MM.1S (cell line): ENCODE results near the gene TMEM204.

Experiments
- DNase-seq: peaks from one replicate; pipeline ENCODE4 v3.0.0-alpha.2; 2015
- H2AFZ ChIP-seq: fragments of 300-600 bp; sonication (generic); 2 replicates; pipeline ENCODE4 v1.6.0; 2016; ENCODE audit warnings: antibody characterized with exemption, low read length
- H3F3A ChIP-seq: fragments of 300-600 bp; sonication (generic); 2 replicates; pipeline ENCODE4 v1.6.1; 2016; ENCODE audit warnings: mild to moderate bottlenecking, antibody characterized with exemption, low read length, moderate library complexity, mixed read lengths; ENCODE audit not compliant: insufficient read depth
- H3K27ac ChIP-seq: fragments of 300-600 bp; sonication (generic); 2 replicates; pipeline ENCODE4 v1.5.1; 2016; ENCODE audit warnings: mild to moderate bottlenecking, low read length
- H3K27me3 ChIP-seq: fragments of 300-600 bp; sonication (generic); replicated peaks from 2 replicates; pipeline ENCODE4 v1.6.0; 2016; ENCODE audit warnings: low read length; ENCODE audit not compliant: insufficient read depth
- H3K36me3 ChIP-seq: fragments of 300-600 bp; sonication (generic); replicated peaks from 2 replicates; pipeline ENCODE4 v1.6.1; 2016; ENCODE audit warnings: mild to moderate bottlenecking, low read length, mixed read lengths; ENCODE audit not compliant: insufficient read depth
- H3K4me1 ChIP-seq: fragments of 300-600 bp; sonication (generic); 2 replicates; pipeline ENCODE4 v1.6.1; 2016; ENCODE audit warnings: low read length, mixed read lengths
- H3K4me2 ChIP-seq: fragments of 300-600 bp; sonication (generic); 2 replicates; pipeline ENCODE4 v1.6.0; 2016; ENCODE audit warnings: low read depth, low read length
- H3K4me3 ChIP-seq: fragments of 300-600 bp; sonication (generic); 2 replicates; pipeline ENCODE4 v1.5.1; 2016; ENCODE audit warnings: low read length, mixed read lengths
- H3K79me2 ChIP-seq: fragments of 300-600 bp; sonication (generic); 2 replicates; pipeline ENCODE4 v1.6.1; 2016; ENCODE audit warnings: mixed run types, low read length, mixed read lengths
- H3K9ac ChIP-seq: fragments of 300-600 bp; sonication (generic); 2 replicates; pipeline ENCODE4 v1.6.1; 2016; ENCODE audit warnings: low read length, mixed read lengths
- H3K9me2 ChIP-seq: fragments of 300-600 bp; sonication (generic); replicated peaks from 2 replicates; pipeline ENCODE4 v1.6.1; 2016; ENCODE audit warnings: mild to moderate bottlenecking, low read length, mixed read lengths; ENCODE audit not compliant: insufficient read depth
- H3K9me3 ChIP-seq: fragments of 300-600 bp; sonication (generic); replicated peaks from 2 replicates; pipeline ENCODE4 v1.6.1; 2016; ENCODE audit warnings: mild to moderate bottlenecking, low read length, mixed read lengths; ENCODE audit not compliant: insufficient read depth
- H4K20me1 ChIP-seq: fragments of 300-600 bp; sonication (generic); 2 replicates; pipeline ENCODE4 v1.6.1; 2016; ENCODE audit warnings: mild to moderate bottlenecking, low read length, moderate library complexity, mixed read lengths; ENCODE audit not compliant: insufficient read depth
- CTCF ChIP-seq: fragments of 300-600 bp; sonication (generic); IDR thresholded peaks from 2 replicates; pipeline ENCODE4 v1.5.1; 2016; ENCODE audit warnings: antibody characterized with exemption, low read length, mixed read lengths
- EZH2 ChIP-seq: fragments of 300-600 bp; sonication (generic); optimal IDR thresholded peaks from 2 replicates; pipeline ENCODE3; 2017; ENCODE audit warnings: low read depth, mild to moderate bottlenecking, antibody characterized with exemption, low read length, mixed read lengths
- EZH2phosphoT487 ChIP-seq: fragments of 300-600 bp; sonication (generic); IDR thresholded peaks from 2 replicates; pipeline ENCODE4 v1.6.1; 2018; ENCODE audit warnings: antibody characterized with exemption, low read length

Gene TMEM204

GRCh38 chr16:1499756-1500464, 33.6 kb upstream of the TMEM204 start:
- no peak overlapping the region for H3K4me2 ChIP-seq
- no peaks in the 10 kb centered on the region for H3K9me2 ChIP-seq
- H2AFZ ChIP-seq: no peak overlapping the region
- H3K27me3 ChIP-seq: no peaks in the 10 kb centered on the region
- no peak overlapping the region for H3K27ac ChIP-seq
- TF ChIP-seq EZH2phosphoT487 (no peak), CTCF (no peak), EZH2 (no peak)
- no peak for DNase-seq
- H3F3A ChIP-seq: no peaks in the 10 kb centered on the region
- H3K9me3 ChIP-seq: no peaks in the 10 kb centered on the region
- H3K9ac ChIP-seq: no peak overlapping the region
- H3K79me2 ChIP-seq: peaks cover 4% of the 10 kb centered on the region
- no peak overlapping the region for H3K4me3 ChIP-seq
- H3K36me3 ChIP-seq: peaks cover 2% of the 10 kb centered on the region
- no peaks in the 10 kb centered on the region for H4K20me1 ChIP-seq
- H3K4me1 ChIP-seq: no peaks in the 10 kb centered on the region

GRCh38 chr16:1500465-1501150, 32.9 kb upstream of the TMEM204 start:
- no peaks in the 10 kb centered on the region for H3K9me3 ChIP-seq
- H3K9me2 ChIP-seq: no peaks in the 10 kb centered on the region
- H3K9ac ChIP-seq: no peak overlapping the region
- H3K4me1 ChIP-seq: no peaks in the 10 kb centered on the region
- H3K4me2 ChIP-seq: no peak overlapping the region
- no peaks in the 10 kb centered on the region for H3F3A ChIP-seq
- no peak for DNase-seq
- H3K79me2 ChIP-seq: peaks cover 2% of the 10 kb centered on the region; the same call in 1 of the 2 replicates
- H4K20me1 ChIP-seq: no peaks in the 10 kb centered on the region
- H3K27me3 ChIP-seq: no peaks in the 10 kb centered on the region
- H3K4me3 ChIP-seq: no peak overlapping the region
- H2AFZ ChIP-seq: no peak overlapping the region
- H3K36me3 ChIP-seq: peaks cover 2% of the 10 kb centered on the region
- TF ChIP-seq EZH2: no peak
- no peak for TF ChIP-seq CTCF
- no peak for TF ChIP-seq EZH2phosphoT487
- no peak overlapping the region for H3K27ac ChIP-seq

- no peak for DNase-seq
- Histone ChIP-seq H3K9me2 (no peaks in the 10 kb centered on the region), H3F3A (no peaks in the 10 kb centered on the region), H3K4me1 (no peaks in the 10 kb centered on the region), H2AFZ (no peak overlapping the region), H3K9me3 (no peaks in the 10 kb centered on the region), H3K9ac (no peak overlapping the region), H3K4me2 (no peak overlapping the region), H3K27ac (no peak overlapping the region), H3K36me3 (peaks cover 2% of the 10 kb centered on the region), H3K27me3 (no peaks in the 10 kb centered on the region), H3K79me2 (no peaks in the 10 kb centered on the region), H4K20me1 (no peaks in the 10 kb centered on the region), H3K4me3 (no peak overlapping the region)
- TF ChIP-seq EZH2phosphoT487: no peak
- no peak for TF ChIP-seq CTCF
- TF ChIP-seq EZH2: no peak
Observed at GRCh38 chr16:1501630-1502029, 31.8 kb upstream of the TMEM204 start.
